Kidney glomerular epithelial cell (primary cell): Measurements from ENCODE around the gene ZKSCAN8.
A peak's percentile ranks its signal among the peaks of the same experiment; 100 is the strongest.

Experiments
- DNase-seq: peaks from one replicate; lab custom pipeline; 2025; lab: John Stamatoyannopoulos, UW

Gene ZKSCAN8

GRCh38 chr6:28139860-28140543 lies 1.7 kb upstream of the ZKSCAN8 start:
- DNase-seq: no peak

GRCh38 chr6:28140616-28141015 lies 1.1 kb upstream of the ZKSCAN8 start:
- DNase-seq: no peak

- no peak for DNase-seq
Measured at GRCh38 chr6:28142446-28142845, 763 bp downstream of the ZKSCAN8 start.

- no peak for DNase-seq
Measured at GRCh38 chr6:28145231-28145630, 3.5 kb downstream of the ZKSCAN8 start.

GRCh38 chr6:28152531-28152930 lies 10.8 kb downstream of the ZKSCAN8 start:
- DNase-seq: no peak

GRCh38 chr6:28153546-28153945 lies 11.9 kb downstream of the ZKSCAN8 start:
- no peak for DNase-seq

GRCh38 chr6:28154357-28154756 lies 12.7 kb downstream of the ZKSCAN8 start:
- no peak for DNase-seq

GRCh38 chr6:28158318-28158717 lies 16.6 kb downstream of the ZKSCAN8 start:
- DNase-seq: no peak

- no peak for DNase-seq
Measured at GRCh38 chr6:28159029-28159607, 17.4 kb downstream of the ZKSCAN8 start.

- no peak for DNase-seq
Measured at GRCh38 chr6:28160233-28160632, 18.6 kb downstream of the ZKSCAN8 start.

- DNase-seq: peak; percentile 24
Measured at GRCh38 chr6:28161410-28162079, 19.9 kb downstream of the ZKSCAN8 start.

GRCh38 chr6:28165563-28165962 lies 23.9 kb downstream of the ZKSCAN8 start:
- DNase-seq: no peak

- DNase-seq: peak; percentile 94
Measured at GRCh38 chr6:28167068-28167467, 25.4 kb downstream of the ZKSCAN8 start.

GRCh38 chr6:28167926-28168325 lies 26.2 kb downstream of the ZKSCAN8 start:
- no peak for DNase-seq

- DNase-seq: no peak
Measured at GRCh38 chr6:28171271-28171670, 29.6 kb downstream of the ZKSCAN8 start.

- DNase-seq: no peak
Measured at GRCh38 chr6:28172006-28172405, 30.3 kb downstream of the ZKSCAN8 start.

GRCh38 chr6:28176373-28176772 lies 34.7 kb downstream of the ZKSCAN8 start:
- no peak for DNase-seq

- no peak for DNase-seq
Measured at GRCh38 chr6:28182255-28182654, 40.6 kb downstream of the ZKSCAN8 start.

- DNase-seq: no peak
Measured at GRCh38 chr6:28188111-28188979, 46.7 kb downstream of the ZKSCAN8 start.

- no peak for DNase-seq
Measured at GRCh38 chr6:28200020-28200419, 58.3 kb downstream of the ZKSCAN8 start.

- DNase-seq: no peak
Measured at GRCh38 chr6:28203201-28203600, 61.5 kb downstream of the ZKSCAN8 start.

GRCh38 chr6:28205879-28206278 lies 64.2 kb downstream of the ZKSCAN8 start:
- no peak for DNase-seq
